GM21737 (cell line): ENCODE results near the gene LNP1.
A peak's percentile ranks its signal among the peaks of the same experiment; 100 is the strongest.
"Not testable (repeated sequence)": the region's sequence is repeated elsewhere in the genome, so short reads cannot be mapped to it uniquely, and the experiment has no call there.

Experiments
- ATAC-seq: cut with Tn5 transposase; IDR thresholded peaks from one replicate; pipeline ENCODE4 v1.9.1; 2021; ENCODE audit warnings: mild to moderate bottlenecking, moderate library complexity; ENCODE audit not compliant: unreplicated experiment

LNP1 gene

GRCh38 chr3:100427699-100428098 is 26.4 kb downstream of the LNP1 start:
- ATAC-seq = no peak

GRCh38 chr3:100429187-100429716 is 27.9 kb downstream of the LNP1 start:
- ATAC-seq = no peak

- no peak for ATAC-seq
Measured at GRCh38 chr3:100436951-100437350, 35.6 kb downstream of the LNP1 start.

GRCh38 chr3:100437721-100438622 is 36.6 kb downstream of the LNP1 start:
- no peak for ATAC-seq

GRCh38 chr3:100438623-100438974 is 37.3 kb downstream of the LNP1 start:
- no peak for ATAC-seq

GRCh38 chr3:100440895-100441294 is 39.6 kb downstream of the LNP1 start:
- ATAC-seq = no peak

GRCh38 chr3:100443690-100444089 is 42.4 kb downstream of the LNP1 start:
- no peak for ATAC-seq

- not testable (repeated sequence) for ATAC-seq
Measured at GRCh38 chr3:100447067-100447466, 45.7 kb downstream of the LNP1 start.

GRCh38 chr3:100448079-100448478 is 46.7 kb downstream of the LNP1 start:
- no peak for ATAC-seq

GRCh38 chr3:100449214-100449613 is 47.9 kb downstream of the LNP1 start:
- no peak for ATAC-seq

- ATAC-seq = no peak
Measured at GRCh38 chr3:100454677-100455076, 53.3 kb downstream of the LNP1 start.

GRCh38 chr3:100455841-100456550 is 54.7 kb downstream of the LNP1 start:
- ATAC-seq = no peak

GRCh38 chr3:100456745-100457144 is 55.4 kb downstream of the LNP1 start:
- no peak for ATAC-seq

- ATAC-seq = no peak
Measured at GRCh38 chr3:100457811-100458210, 56.5 kb downstream of the LNP1 start.

GRCh38 chr3:100458814-100459213 is 57.5 kb downstream of the LNP1 start:
- no peak for ATAC-seq

- peak; percentile 85 for ATAC-seq
Measured at GRCh38 chr3:100463002-100463401, 61.7 kb downstream of the LNP1 start.

GRCh38 chr3:100463646-100464155 is 62.4 kb downstream of the LNP1 start:
- no peak for ATAC-seq

- no peak for ATAC-seq
Measured at GRCh38 chr3:100465892-100466777, 64.8 kb downstream of the LNP1 start.

GRCh38 chr3:100467133-100467532 is 65.8 kb downstream of the LNP1 start:
- no peak for ATAC-seq

GRCh38 chr3:100468676-100469075 is 67.3 kb downstream of the LNP1 start:
- ATAC-seq = no peak

GRCh38 chr3:100470951-100471350 is 69.6 kb downstream of the LNP1 start:
- ATAC-seq = no peak
